ENCODE data around the gene TRPV3. TPM values are rescaled to one million over a fixed set of nuclear protein-coding genes. Genes with fewer than 3 reads are reported as not detected.
A peak's percentile ranks its signal among the peaks of the same experiment; 100 is the strongest.

The TRPV3 gene
- total and polyA plus RNA-seq, 2 of the 8 experiments (the other 6 are each of a cell fraction or from before 2014, with no cell fraction given): 0.56 to 1.0 TPM

GRCh38 chr17:3507869-3508268 is 49.7 kb downstream of the TRPV3 start:
- Histone ChIP-seq H3K79me2 (ENCODE audit: control insufficient read depth in 1 of 2, insufficient read depth in 2 of 2, low read length in 2 of 2) (no peaks in the 10 kb centered on the region), H3K9ac (replicated peaks in 1 of 4; ENCODE audit: extremely low read depth in 1 of 4, low read depth in 3 of 4, low read length in 3 of 4) (no peak overlapping the region), H3K4me3 (ENCODE audit: extremely low read depth in 1 of 4, insufficient read depth in 2 of 4, low read depth in 3 of 4, low read length in 4 of 4) (no peak overlapping the region), H2BK20ac (ENCODE audit: low read length) (0 out of 2 replicates have a peak overlapping the region, but pooled peaks have one; percentile 21), H3K23ac (ENCODE audit: insufficient read length) (no peak overlapping the region), H3K18ac (ENCODE audit: extremely low read depth, low read length) (no peak overlapping the region), H3K23me2 (ENCODE audit: low read depth, low read length) (no peaks in the 10 kb centered on the region), H2BK5ac (ENCODE audit: low read depth, low read length) (no peak overlapping the region), H3K36me3 (ENCODE audit: control insufficient read depth in 2 of 4, insufficient read depth in 4 of 4, low read length in 3 of 4) (no peaks in the 10 kb centered on the region), H4K8ac (ENCODE audit: extremely low read depth, insufficient read depth, low read length) (no peak overlapping the region), H2BK120ac (replicated peaks; ENCODE audit: low read depth, low read length) (no peak overlapping the region), H4K5ac (ENCODE audit: insufficient read length, low read depth, low read length) (no peak overlapping the region), H3K4me1 (replicated peaks in 1 of 4; ENCODE audit: control insufficient read depth in 3 of 4, insufficient read depth in 4 of 4, low read length in 3 of 4) (peaks cover 5 to 14% (median 10%) of the 10 kb centered on the region in 4 experiments; a peak in 6 of 7 replicates), H2AFZ (ENCODE audit: low read length) (no peak overlapping the region), H2BK15ac (ENCODE audit: low read length) (no peak overlapping the region), H3K27me3 (replicated peaks in 1 of 4; ENCODE audit: control insufficient read depth in 3 of 4, extremely low read depth in 1 of 4, insufficient read depth in 3 of 4, low read length in 3 of 4) (no peaks in the 10 kb centered on the region; a peak in 2 of 7 replicates), H3K14ac (ENCODE audit: insufficient read length) (no peak overlapping the region), H2BK12ac (ENCODE audit: low read depth, low read length) (no peak overlapping the region), H3K56ac (replicated peaks; ENCODE audit: insufficient read length, low read depth, low read length) (no peak overlapping the region), H2AK5ac (ENCODE audit: low read depth, low read length) (no peak overlapping the region), H3K4me2 (ENCODE audit: insufficient read depth in 1 of 2, low read depth in 2 of 2, low read length in 2 of 2) (no peak overlapping the region), H3K79me1 (ENCODE audit: low read depth, low read length) (no peaks in the 10 kb centered on the region), H4K91ac (replicated peaks; ENCODE audit: insufficient read length, low read length) (no peak overlapping the region), H3K9me3 (ENCODE audit: insufficient read depth in 2 of 2, low read depth in 1 of 2, low read length in 1 of 2) (no peaks in the 10 kb centered on the region), H3K27ac (ENCODE audit: low read depth, low read length) (no peak overlapping the region), H3K4ac (replicated peaks; ENCODE audit: insufficient read length, low read depth, low read length) (no peak overlapping the region), H4K20me1 (replicated peaks in 1 of 2; ENCODE audit: control insufficient read depth in 1 of 2, insufficient read depth in 2 of 2, low read length in 2 of 2) (no peaks in the 10 kb centered on the region)
- no peak for DNase-seq (ENCODE audit: low read depth in 1 of 2, low spot score in 2 of 2)
- no peak for FAIRE-seq
- ChIA-PET POLR2A (ENCODE audit: partially characterized antibody) (interaction anchor here (0.6 kb wide), 1 partner anchor 95 kb away, joined by 5 read pairs; no protein-coding TSS in a partner anchor), CTCF (ENCODE audit: partially characterized antibody) (no interaction called here)
- no peak for TF ChIP-seq KDM1A (IDR thresholded peaks at IDR 0.05; ENCODE audit: borderline replicate concordance, low read length)
- no peak for TF ChIP-seq CREB1 (IDR thresholded peaks at IDR 0.05)
- no peak for TF ChIP-seq BACH1 (IDR thresholded peaks at IDR 0.05; ENCODE audit: low read length)
- no peak for TF ChIP-seq NANOG (IDR thresholded peaks at IDR 0.05; ENCODE audit: insufficient read depth, low read depth, low read length, poor library complexity, severe bottlenecking)
- TF ChIP-seq CBX5 (IDR thresholded peaks at IDR 0.05; ENCODE audit: low read depth, low read length): no peak
- no peak for TF ChIP-seq USF2 (IDR thresholded peaks at IDR 0.05; ENCODE audit: low read length)
- TF ChIP-seq RNF2 (IDR thresholded peaks at IDR 0.05; ENCODE audit: borderline replicate concordance, low read depth, low read length, missing control alignments, poor library complexity, severe bottlenecking): no peak
- no peak for TF ChIP-seq RFX5 (IDR thresholded peaks at IDR 0.05; ENCODE audit: borderline replicate concordance, low read depth, low read length)
- TF ChIP-seq CTBP2 (IDR thresholded peaks at IDR 0.05; ENCODE audit: borderline replicate concordance, insufficient read depth, insufficient read length, low read length): no peak
- no peak for TF ChIP-seq POLR2A (IDR thresholded peaks at IDR 0.05; ENCODE audit: control extremely low read depth in 1 of 2, low read depth in 2 of 2, low read length in 2 of 2)
- no peak for TF ChIP-seq MAX (IDR thresholded peaks at IDR 0.05)
- WGBS, 2 experiments (ENCODE audit: extremely low coverage in 1 of 2, insufficient coverage in 1 of 2, insufficient read length in 1 of 2, insufficient replicate concordance in 2 of 2, low coverage in 1 of 2, low lambda C conversion rate in 2 of 2, missing lambda C conversion rate in 1 of 2): 93% methylated on average over 3 of the region's 3 CpGs; no CpG with 5 or more reads in 1 of the 2 experiments

Measured in H1 (cell line).